Loucy (cell line): ENCODE measurements around the gene MARK3.

Source experiments
- H2AFZ ChIP-seq: fragments of 200-600 bp; sonication (generic); 2 replicates; pipeline ENCODE4 v1.6.0; 2016; ENCODE audit warnings: antibody characterized with exemption, mild to moderate bottlenecking, low read length, moderate library complexity
- H3F3A ChIP-seq: fragments of 200-600 bp; 2 replicates; pipeline ENCODE4 v1.6.0; 2016; ENCODE audit warnings: antibody characterized with exemption, low read depth, mild to moderate bottlenecking
- H3K27me3 ChIP-seq: fragments of 200-600 bp; sonication (generic); 2 replicates; pipeline ENCODE4 v1.6.1; 2014; ENCODE audit warnings: low read length, mild to moderate bottlenecking; ENCODE audit not compliant: insufficient read depth, poor library complexity, severe bottlenecking
- H3K36me3 ChIP-seq: fragments of 200-600 bp; sonication (generic); 2 replicates; pipeline ENCODE4 v1.6.1; 2016; ENCODE audit warnings: low read length; ENCODE audit not compliant: insufficient read depth
- H3K4me1 ChIP-seq: fragments of 200-600 bp; sonication (generic); 2 replicates; pipeline ENCODE4 v1.5.1; 2014; ENCODE audit warnings: low read length, mild to moderate bottlenecking; ENCODE audit not compliant: insufficient read depth, poor library complexity, severe bottlenecking
- H3K4me2 ChIP-seq: fragments of 200-600 bp; sonication (generic); 2 replicates; pipeline ENCODE4 v1.6.0; 2014; ENCODE audit warnings: antibody characterized with exemption, low read length, low read depth, mild to moderate bottlenecking; ENCODE audit not compliant: poor library complexity, severe bottlenecking
- H3K4me3 ChIP-seq: fragments of 200-600 bp; sonication (generic); 2 replicates; pipeline ENCODE4 v1.5.1; 2014; ENCODE audit warnings: low read length, mild to moderate bottlenecking, mixed read lengths; ENCODE audit not compliant: poor library complexity, severe bottlenecking
- H3K79me2 ChIP-seq: fragments of 200-600 bp; sonication (generic); 2 replicates; pipeline ENCODE4 v1.6.1; 2014; ENCODE audit warnings: low read length; ENCODE audit not compliant: insufficient read depth
- H3K9ac ChIP-seq: fragments of 200-600 bp; sonication (generic); 2 replicates; pipeline ENCODE4 v1.6.0; 2014; ENCODE audit warnings: mild to moderate bottlenecking, low read depth, low read length, moderate library complexity; ENCODE audit not compliant: poor library complexity, severe bottlenecking
- H3K9me2 ChIP-seq: fragments of 200-600 bp; sonication (generic); replicated peaks from 2 replicates; pipeline ENCODE4 v1.6.1; 2016; ENCODE audit warnings: low read depth, low read length, mixed read lengths
- H3K9me3 ChIP-seq: fragments of 200-600 bp; sonication (generic); 2 replicates; pipeline ENCODE4 v1.6.1; 2014; ENCODE audit warnings: mild to moderate bottlenecking, antibody characterized with exemption, low read length, low read depth; ENCODE audit not compliant: insufficient read depth
- H4K20me1 ChIP-seq: fragments of 200-600 bp; sonication (generic); 2 replicates; pipeline ENCODE4 v1.6.0; 2014; ENCODE audit warnings: antibody characterized with exemption, low read length, mild to moderate bottlenecking; ENCODE audit not compliant: insufficient read depth, poor library complexity, severe bottlenecking
- EZH2phosphoT487 ChIP-seq: fragments of 200-600 bp; IDR thresholded peaks from 2 replicates; pipeline ENCODE4 v1.6.1; 2018; ENCODE audit warnings: antibody characterized with exemption, mild to moderate bottlenecking, moderate library complexity, borderline replicate concordance
- TF ChIP-seq, protein P1 (sequence below): fragments of 200-600 bp; sonication (generic); conservative IDR thresholded peaks from 2 replicates; pipeline ENCODE4 v1.5.1; 2014; ENCODE audit warnings: mild to moderate bottlenecking, antibody characterized with exemption, low read length

Gene MARK3

GRCh38 chr14:103499709-103500108 lies 114.5 kb downstream of the MARK3 start:
- no peak overlapping the region for H2AFZ ChIP-seq
- H3K9me3 ChIP-seq = no peaks in the 10 kb centered on the region
- no peaks in the 10 kb centered on the region for H3F3A ChIP-seq
- H3K79me2 ChIP-seq = no peaks in the 10 kb centered on the region
- H3K36me3 ChIP-seq = peaks cover 78% of the 10 kb centered on the region; the same call in 1 of the 2 replicates
- H3K4me3 ChIP-seq = no peak overlapping the region
- no peaks in the 10 kb centered on the region for H4K20me1 ChIP-seq
- TF ChIP-seq EZH2phosphoT487 = no peak
- no peaks in the 10 kb centered on the region for H3K4me1 ChIP-seq
- H3K9me2 ChIP-seq = no peaks in the 10 kb centered on the region
- H3K9ac ChIP-seq = no peak overlapping the region
- H3K4me2 ChIP-seq = no peak overlapping the region
- no peaks in the 10 kb centered on the region for H3K27me3 ChIP-seq

GRCh38 chr14:103500148-103500990 lies 115.2 kb downstream of the MARK3 start:
- TF ChIP-seq, protein P1, sequence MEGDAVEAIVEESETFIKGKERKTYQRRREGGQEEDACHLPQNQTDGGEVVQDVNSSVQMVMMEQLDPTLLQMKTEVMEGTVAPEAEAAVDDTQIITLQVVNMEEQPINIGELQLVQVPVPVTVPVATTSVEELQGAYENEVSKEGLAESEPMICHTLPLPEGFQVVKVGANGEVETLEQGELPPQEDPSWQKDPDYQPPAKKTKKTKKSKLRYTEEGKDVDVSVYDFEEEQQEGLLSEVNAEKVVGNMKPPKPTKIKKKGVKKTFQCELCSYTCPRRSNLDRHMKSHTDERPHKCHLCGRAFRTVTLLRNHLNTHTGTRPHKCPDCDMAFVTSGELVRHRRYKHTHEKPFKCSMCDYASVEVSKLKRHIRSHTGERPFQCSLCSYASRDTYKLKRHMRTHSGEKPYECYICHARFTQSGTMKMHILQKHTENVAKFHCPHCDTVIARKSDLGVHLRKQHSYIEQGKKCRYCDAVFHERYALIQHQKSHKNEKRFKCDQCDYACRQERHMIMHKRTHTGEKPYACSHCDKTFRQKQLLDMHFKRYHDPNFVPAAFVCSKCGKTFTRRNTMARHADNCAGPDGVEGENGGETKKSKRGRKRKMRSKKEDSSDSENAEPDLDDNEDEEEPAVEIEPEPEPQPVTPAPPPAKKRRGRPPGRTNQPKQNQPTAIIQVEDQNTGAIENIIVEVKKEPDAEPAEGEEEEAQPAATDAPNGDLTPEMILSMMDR = peak; percentile 98
- no peak for TF ChIP-seq EZH2phosphoT487
- H3K9me2 ChIP-seq = no peaks in the 10 kb centered on the region
- H3K27me3 ChIP-seq = no peaks in the 10 kb centered on the region
- no peaks in the 10 kb centered on the region for H3K9me3 ChIP-seq
- H3F3A ChIP-seq = no peaks in the 10 kb centered on the region
- no peaks in the 10 kb centered on the region for H3K4me1 ChIP-seq
- H2AFZ ChIP-seq = no peak overlapping the region
- H3K36me3 ChIP-seq = peaks cover 77% of the 10 kb centered on the region; the same call in 1 of the 2 replicates
- H3K4me2 ChIP-seq = no peak overlapping the region
- H4K20me1 ChIP-seq = no peaks in the 10 kb centered on the region
- no peak overlapping the region for H3K4me3 ChIP-seq
- H3K79me2 ChIP-seq = no peaks in the 10 kb centered on the region
- no peak overlapping the region for H3K9ac ChIP-seq

GRCh38 chr14:103501041-103501870 lies 116.0 kb downstream of the MARK3 start:
- Histone ChIP-seq H3K79me2 (no peaks in the 10 kb centered on the region), H2AFZ (no peak overlapping the region), H3K4me2 (no peak overlapping the region), H3K9me2 (no peaks in the 10 kb centered on the region), H3F3A (no peaks in the 10 kb centered on the region), H3K9me3 (no peaks in the 10 kb centered on the region), H3K4me3 (no peak overlapping the region), H3K36me3 (peaks cover 71% of the 10 kb centered on the region; the same call in 1 of the 2 replicates), H3K9ac (no peak overlapping the region), H3K4me1 (no peaks in the 10 kb centered on the region), H4K20me1 (no peaks in the 10 kb centered on the region), H3K27me3 (no peaks in the 10 kb centered on the region)
- TF ChIP-seq, protein P1 = no peak
- no peak for TF ChIP-seq EZH2phosphoT487
